Neutrophil (primary cell): ENCODE data around the gene OR52I2.

Source experiments
- H3K27ac ChIP-seq: fragments of 200-600 bp; sonication (generic); 2 replicates; pipeline ENCODE4 v1.5.1; 2016; ENCODE audit warnings: mild to moderate bottlenecking, moderate library complexity
- H3K27me3 ChIP-seq: fragments of 200-600 bp; sonication (generic); 2 replicates; pipeline ENCODE4 v1.6.0; 2016; ENCODE audit warnings: mild to moderate bottlenecking
- H3K36me3 ChIP-seq: fragments of 200-600 bp; sonication (generic); 2 replicates; pipeline ENCODE4 v1.5.1; 2017
- H3K4me1 ChIP-seq, 2 experiments: fragments of 200-600 bp in 1 of 2; sonication (generic) in 1 of 2; 1 replicate in 1 of 2; 2 replicates in 1 of 2; pipeline versions ENCODE4 v1.5.1 to v1.6.1; 2013 to 2016; ENCODE audit warnings: low read depth in 1 of 2, low read length in 1 of 2, mild to moderate bottlenecking in 1 of 2, moderate library complexity in 1 of 2; ENCODE audit not compliant: control insufficient read depth in 1 of 2, insufficient read depth in 1 of 2
- H3K4me3 ChIP-seq, 2 experiments: fragments of 200-600 bp in 1 of 2; sonication (generic) in 1 of 2; 1 replicate in 1 of 2; 2 replicates in 1 of 2; pipeline ENCODE4 v1.5.1; 2013 to 2016; ENCODE audit warnings: low read depth in 1 of 2, low read length in 1 of 2, mild to moderate bottlenecking in 1 of 2, moderate library complexity in 1 of 2
- H3K9me3 ChIP-seq: fragments of 200-600 bp; sonication (generic); 2 replicates; pipeline ENCODE4 v1.5.1; 2016
- CTCF ChIP-seq: fragments of 200-600 bp; sonication (generic); IDR thresholded peaks from 2 replicates; pipeline ENCODE4 v1.5.1; 2016; ENCODE audit warnings: antibody characterized with exemption

The OR52I2 gene

GRCh38 chr11:4546878-4547277 is 34.7 kb upstream of the OR52I2 start:
- TF ChIP-seq CTCF: no peak
- no peaks in the 10 kb centered on the region for H3K36me3 ChIP-seq
- H3K4me3 ChIP-seq: no peak overlapping the region
- no peaks in the 10 kb centered on the region for H3K9me3 ChIP-seq
- no peak overlapping the region for H3K27ac ChIP-seq
- peaks cover 8% of the 10 kb centered on the region for H3K27me3 ChIP-seq
- H3K4me1 ChIP-seq: no peaks in the 10 kb centered on the region

DNA sequence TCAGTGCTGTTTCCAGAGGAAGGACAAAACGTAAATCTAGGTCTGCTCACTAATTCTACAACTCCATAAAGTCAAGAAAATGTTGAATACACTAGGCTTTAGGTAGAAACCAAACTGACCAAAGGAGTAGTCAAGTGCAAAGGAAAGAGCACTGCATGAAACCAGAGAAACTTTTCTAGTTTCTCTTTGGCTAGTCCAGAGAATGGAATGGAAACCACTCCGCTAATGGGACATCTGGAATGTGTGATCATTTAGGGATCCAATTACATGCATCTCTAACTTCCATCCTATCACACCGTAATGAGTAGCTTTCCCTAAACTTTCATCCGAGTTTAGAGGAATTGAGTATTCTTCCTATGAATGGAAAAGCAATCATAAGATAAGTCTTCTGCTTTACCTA is 34.1 kb upstream of the OR52I2 start:
- Histone ChIP-seq H3K36me3 (no peaks in the 10 kb centered on the region), H3K27me3 (peaks cover 9% of the 10 kb centered on the region), H3K4me3 (no peak overlapping the region), H3K27ac (no peak overlapping the region), H3K9me3 (no peaks in the 10 kb centered on the region), H3K4me1 (no peaks in the 10 kb centered on the region)
- no peak for TF ChIP-seq CTCF

DNA sequence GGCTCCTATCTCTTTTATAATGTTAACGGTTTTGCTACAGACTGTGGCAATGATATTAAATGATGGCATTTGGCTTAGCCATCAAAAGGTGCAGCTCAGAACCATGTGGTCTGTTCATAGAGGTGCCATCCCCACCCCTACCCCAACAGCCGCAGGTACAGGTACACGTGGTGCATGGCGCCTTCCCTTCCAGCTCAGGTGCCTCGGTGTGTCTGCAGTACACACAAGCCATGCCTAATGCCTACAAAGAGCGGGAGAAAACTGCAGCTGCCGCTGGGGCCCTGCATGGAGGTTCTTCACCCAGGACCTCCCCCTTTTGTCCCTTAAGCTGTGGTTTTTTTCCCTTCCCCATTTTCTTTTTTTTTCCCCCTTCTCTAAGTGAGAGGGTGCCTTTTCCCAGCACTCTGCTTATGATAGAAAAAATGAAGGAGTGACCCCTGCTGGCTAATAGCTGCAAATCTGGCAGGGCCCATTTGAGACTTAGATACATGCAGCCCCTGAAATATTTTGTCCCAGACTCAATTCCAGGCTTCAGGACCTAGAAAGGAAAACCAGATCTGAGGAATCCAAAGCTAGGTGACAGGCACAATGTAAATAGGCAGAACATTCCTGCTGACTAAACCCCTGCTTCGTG is 30.1 kb upstream of the OR52I2 start:
- Histone ChIP-seq H3K4me1 (no peaks in the 10 kb centered on the region), H3K4me3 (no peak overlapping the region), H3K27ac (no peak overlapping the region), H3K27me3 (peaks cover 10% of the 10 kb centered on the region), H3K9me3 (no peaks in the 10 kb centered on the region), H3K36me3 (no peaks in the 10 kb centered on the region)
- TF ChIP-seq CTCF: no peak

DNA sequence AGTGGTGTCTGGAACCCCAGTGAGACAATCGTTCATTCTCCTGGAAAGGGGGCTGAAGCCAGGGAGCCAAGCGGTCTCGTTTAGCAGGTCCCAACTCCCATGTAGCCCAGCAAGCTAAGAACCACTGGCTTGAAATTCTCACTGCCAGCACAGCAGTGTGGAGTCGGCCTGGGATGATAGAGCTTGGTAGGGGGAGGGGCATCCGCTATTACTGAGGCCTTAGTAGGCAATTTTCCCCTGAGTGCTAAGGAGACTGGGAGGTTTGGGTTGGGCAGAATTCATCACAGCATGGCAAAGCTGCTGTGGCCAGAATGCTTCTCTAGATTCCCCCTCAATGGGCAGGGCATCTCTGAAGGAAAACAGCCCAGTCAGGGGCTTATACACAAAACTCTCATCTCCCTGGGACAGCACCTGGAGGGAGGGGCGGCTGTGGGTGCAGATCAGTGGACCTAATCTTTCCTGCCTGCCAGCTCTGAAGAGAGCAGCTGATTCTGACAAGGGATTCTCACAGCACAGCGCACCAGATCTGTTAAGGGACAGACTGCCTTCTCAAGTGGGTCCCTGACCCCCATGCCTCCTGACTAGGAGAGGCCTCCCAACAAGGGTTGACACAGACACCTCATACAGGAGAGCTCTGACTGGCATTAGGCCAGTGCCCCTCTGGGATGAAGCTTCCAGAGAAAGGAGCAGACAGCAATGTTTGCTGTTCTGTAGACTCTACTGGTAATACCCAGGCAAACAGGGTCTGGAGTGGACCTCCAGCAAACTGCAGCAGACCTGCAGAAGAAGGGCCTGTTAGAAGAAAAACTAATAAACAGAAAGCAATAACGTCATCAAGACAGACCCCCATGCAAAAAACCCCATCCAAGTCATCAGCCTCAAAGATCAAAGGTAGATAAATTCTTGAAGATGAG is 21.8 kb upstream of the OR52I2 start:
- H3K9me3 ChIP-seq: no peaks in the 10 kb centered on the region
- H3K4me1 ChIP-seq: no peaks in the 10 kb centered on the region
- H3K27ac ChIP-seq: no peak overlapping the region
- TF ChIP-seq CTCF: no peak
- H3K4me3 ChIP-seq: no peak overlapping the region
- H3K36me3 ChIP-seq: no peaks in the 10 kb centered on the region
- H3K27me3 ChIP-seq: peaks cover 19% of the 10 kb centered on the region

DNA sequence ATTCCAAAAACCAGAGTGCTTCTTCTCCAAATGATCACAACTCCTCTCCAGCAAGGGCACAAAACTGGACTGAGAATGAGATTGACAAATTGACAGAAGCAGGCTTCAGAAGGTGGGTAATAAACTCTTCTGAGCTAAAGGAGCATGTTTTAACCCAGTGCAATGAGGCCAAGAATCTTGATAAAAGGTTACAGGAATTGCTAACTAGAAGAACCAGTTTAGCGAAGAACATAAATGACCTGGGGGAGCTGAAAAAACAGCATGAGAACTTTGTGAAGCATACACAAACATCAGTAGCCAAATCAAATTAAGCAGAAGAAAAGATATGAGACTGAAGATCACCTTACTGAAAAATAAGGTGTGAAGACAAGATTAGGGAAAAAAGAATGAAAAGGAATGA is 21.1 kb upstream of the OR52I2 start:
- H3K27ac ChIP-seq: no peak overlapping the region
- TF ChIP-seq CTCF: no peak
- no peaks in the 10 kb centered on the region for H3K9me3 ChIP-seq
- no peaks in the 10 kb centered on the region for H3K36me3 ChIP-seq
- H3K4me3 ChIP-seq: no peak overlapping the region
- H3K4me1 ChIP-seq: no peaks in the 10 kb centered on the region
- peaks cover 19% of the 10 kb centered on the region for H3K27me3 ChIP-seq
